ENCODE data around the gene NUBP1. TPM values are rescaled to one million over a fixed set of nuclear protein-coding genes. Genes with fewer than 3 reads are reported as not detected.
"Not testable (repeated sequence)": the region's sequence is repeated elsewhere in the genome, so short reads cannot be mapped to it uniquely, and the experiment has no call there.

Gene NUBP1
- total RNA-seq, 1 donor from 2014 or later, result 20.0 TPM

DNA sequence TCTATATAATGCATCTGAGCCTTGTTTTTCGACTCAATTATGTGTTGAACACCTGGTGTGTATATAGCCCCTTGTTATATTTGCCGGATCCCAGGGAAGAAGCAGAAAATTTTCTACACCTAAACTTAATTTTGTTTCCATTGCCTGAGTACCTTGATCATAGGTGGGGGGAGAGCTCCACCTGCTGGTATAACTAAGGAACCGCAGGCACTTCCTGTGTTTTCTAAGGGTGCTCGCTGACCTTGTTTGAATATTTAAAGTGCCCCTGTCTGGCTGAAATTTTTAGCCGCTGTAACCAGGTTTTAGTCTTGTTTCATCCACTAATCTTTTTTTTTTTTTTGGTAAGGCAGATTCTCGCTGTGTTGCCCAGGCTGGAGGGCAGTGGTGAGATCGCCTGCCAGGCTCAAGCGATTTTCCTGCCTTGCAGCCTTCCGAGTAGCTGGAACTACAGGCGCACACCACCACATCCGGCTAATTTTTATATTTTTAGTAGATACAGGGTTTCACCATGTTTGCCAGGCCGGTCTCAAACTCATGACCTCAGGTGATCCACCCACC is 6.5 kb upstream of the NUBP1 start:
- Mint-ChIP-seq H3K36me3 (ENCODE audit: low read depth) (peaks cover 3% of the 10 kb centered on the region), H3K27ac (ENCODE audit: unreplicated experiment) (no peak overlapping the region), H3K27me3 (ENCODE audit: low read depth) (no peaks in the 10 kb centered on the region), H3K4me3 (ENCODE audit: unreplicated experiment) (no peak overlapping the region), H3K9me3 (ENCODE audit: low read depth) (peaks cover 5% of the 10 kb centered on the region), H3K4me1 (ENCODE audit: low read depth) (peaks cover 17% of the 10 kb centered on the region)
- DNase-seq (ENCODE audit: low spot score), result peak; percentile 30
- TF ChIP-seq, protein P1, sequence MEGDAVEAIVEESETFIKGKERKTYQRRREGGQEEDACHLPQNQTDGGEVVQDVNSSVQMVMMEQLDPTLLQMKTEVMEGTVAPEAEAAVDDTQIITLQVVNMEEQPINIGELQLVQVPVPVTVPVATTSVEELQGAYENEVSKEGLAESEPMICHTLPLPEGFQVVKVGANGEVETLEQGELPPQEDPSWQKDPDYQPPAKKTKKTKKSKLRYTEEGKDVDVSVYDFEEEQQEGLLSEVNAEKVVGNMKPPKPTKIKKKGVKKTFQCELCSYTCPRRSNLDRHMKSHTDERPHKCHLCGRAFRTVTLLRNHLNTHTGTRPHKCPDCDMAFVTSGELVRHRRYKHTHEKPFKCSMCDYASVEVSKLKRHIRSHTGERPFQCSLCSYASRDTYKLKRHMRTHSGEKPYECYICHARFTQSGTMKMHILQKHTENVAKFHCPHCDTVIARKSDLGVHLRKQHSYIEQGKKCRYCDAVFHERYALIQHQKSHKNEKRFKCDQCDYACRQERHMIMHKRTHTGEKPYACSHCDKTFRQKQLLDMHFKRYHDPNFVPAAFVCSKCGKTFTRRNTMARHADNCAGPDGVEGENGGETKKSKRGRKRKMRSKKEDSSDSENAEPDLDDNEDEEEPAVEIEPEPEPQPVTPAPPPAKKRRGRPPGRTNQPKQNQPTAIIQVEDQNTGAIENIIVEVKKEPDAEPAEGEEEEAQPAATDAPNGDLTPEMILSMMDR (IDR thresholded peaks at IDR 0.05), result peak; percentile 96

DNA sequence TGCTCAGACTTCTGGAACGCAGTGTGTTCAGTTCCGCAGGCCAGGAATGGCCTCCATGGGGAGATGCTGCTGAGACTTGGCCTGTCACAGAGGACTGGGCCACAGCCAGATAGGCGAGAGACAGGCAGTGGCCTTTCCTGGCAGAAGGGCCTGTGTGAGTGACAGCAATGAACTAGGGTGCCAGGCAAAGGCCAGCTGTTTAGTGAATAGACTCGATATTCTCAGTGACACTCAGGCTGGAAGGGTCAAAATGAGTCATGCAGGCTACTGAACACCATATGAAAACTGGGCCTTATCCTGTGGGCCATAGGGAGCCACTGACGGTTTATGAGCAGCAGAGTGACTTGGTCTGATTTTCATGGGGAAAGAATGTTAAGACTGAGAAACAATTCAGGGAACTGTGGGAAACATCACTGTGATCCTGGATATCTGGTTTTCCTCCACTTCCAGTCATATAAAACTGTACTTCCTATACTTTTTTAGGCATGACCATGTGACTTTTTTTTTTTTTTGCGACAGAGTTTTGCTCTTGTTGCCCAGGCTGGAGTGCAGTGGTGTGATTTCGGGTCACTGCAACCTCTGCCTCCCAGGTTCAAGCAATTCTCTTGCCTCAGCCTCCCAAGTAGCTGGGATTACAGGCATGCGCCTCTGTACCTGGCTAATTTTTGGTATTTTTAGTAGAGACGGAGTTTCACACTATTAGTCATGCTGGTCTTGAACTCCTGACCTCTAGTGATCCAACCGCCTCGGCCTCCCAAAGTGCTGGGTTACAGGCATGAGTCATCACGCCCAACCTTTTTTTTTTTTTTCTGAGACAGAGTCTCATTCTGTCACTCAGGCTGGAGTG is 5.2 kb upstream of the NUBP1 start:
- no peaks in the 10 kb centered on the region for H3K27me3 Mint-ChIP-seq (ENCODE audit: low read depth)
- peaks cover 23% of the 10 kb centered on the region for H3K4me1 Mint-ChIP-seq (ENCODE audit: low read depth)
- H3K36me3 Mint-ChIP-seq (ENCODE audit: low read depth), result no peaks in the 10 kb centered on the region
- peak; percentile 27 for DNase-seq (ENCODE audit: low spot score)
- peak overlapping the region; percentile 74 for H3K27ac Mint-ChIP-seq (ENCODE audit: unreplicated experiment)
- TF ChIP-seq, protein P1 (IDR thresholded peaks at IDR 0.05), result no peak
- H3K9me3 Mint-ChIP-seq (ENCODE audit: low read depth), result no peaks in the 10 kb centered on the region
- no peak overlapping the region for H3K4me3 Mint-ChIP-seq (ENCODE audit: unreplicated experiment)

DNA sequence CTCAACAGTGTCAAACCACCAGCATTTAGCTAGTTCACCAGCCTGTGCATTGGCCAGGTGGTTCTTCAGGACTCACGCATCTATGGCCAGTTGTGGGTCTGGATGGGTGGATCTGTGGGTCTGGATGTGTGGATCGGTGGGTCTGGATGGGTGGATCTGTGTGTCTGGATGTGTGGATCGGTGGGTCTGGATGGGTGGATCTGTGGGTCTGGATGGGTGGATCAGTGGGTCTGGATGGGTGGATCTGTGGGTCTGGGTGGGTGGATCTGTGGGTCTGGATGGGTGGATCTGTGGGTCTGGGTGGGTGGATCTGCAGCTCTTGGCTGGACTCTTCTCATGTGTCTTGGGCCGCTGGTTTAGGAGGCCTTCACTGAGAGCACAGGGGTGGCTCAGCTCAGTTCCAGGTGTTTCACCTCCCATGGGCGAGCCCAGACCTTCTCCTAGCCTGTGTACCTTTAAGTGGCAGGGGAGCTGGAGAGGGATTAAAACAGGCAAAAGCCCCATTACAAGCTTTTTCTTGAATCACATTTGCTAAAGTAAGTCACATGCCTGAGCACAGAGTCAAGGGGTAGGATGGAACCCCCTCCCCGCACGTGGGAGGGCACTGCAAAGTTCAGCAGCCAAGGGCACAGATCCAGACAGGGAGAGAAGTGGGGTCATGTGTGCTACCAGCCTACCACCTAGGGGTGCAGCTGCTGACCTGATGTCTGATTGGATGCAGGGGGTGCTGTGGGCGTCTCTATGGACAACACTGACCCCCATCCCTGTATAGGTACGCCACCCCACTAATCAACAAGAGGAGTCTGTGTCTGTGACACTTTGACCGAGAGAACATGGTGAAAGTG is 3.4 kb upstream of the NUBP1 start:
- no peaks in the 10 kb centered on the region for H3K9me3 Mint-ChIP-seq (ENCODE audit: low read depth)
- no peak overlapping the region for H3K27ac Mint-ChIP-seq (ENCODE audit: unreplicated experiment)
- TF ChIP-seq, protein P1 (IDR thresholded peaks at IDR 0.05), result no peak
- H3K4me1 Mint-ChIP-seq (ENCODE audit: low read depth), result peaks cover 34% of the 10 kb centered on the region
- peak; percentile 59 for DNase-seq (ENCODE audit: low spot score)
- H3K36me3 Mint-ChIP-seq (ENCODE audit: low read depth), result no peaks in the 10 kb centered on the region
- no peaks in the 10 kb centered on the region for H3K27me3 Mint-ChIP-seq (ENCODE audit: low read depth)
- no peak overlapping the region for H3K4me3 Mint-ChIP-seq (ENCODE audit: unreplicated experiment)

DNA sequence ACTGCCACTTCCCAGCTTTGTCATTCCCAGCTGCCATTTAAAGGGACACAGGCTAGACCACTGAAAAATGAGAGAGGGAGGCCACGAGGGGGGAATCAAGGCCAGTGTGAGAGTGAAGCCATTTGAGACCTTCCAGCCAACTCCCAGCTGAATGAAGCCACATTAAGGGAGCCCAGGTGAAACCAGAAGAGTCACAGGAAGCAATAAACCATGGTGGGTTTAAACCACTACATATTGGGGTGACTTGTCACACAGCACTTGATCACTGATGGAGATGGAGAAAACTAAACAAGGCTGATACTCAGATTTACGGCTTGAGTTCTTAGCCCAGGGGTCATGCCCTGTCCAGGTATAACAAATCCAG is 2.8 kb upstream of the NUBP1 start:
- Mint-ChIP-seq H3K36me3 (ENCODE audit: low read depth) (no peaks in the 10 kb centered on the region), H3K4me1 (ENCODE audit: low read depth) (peaks cover 40% of the 10 kb centered on the region), H3K9me3 (ENCODE audit: low read depth) (no peaks in the 10 kb centered on the region), H3K4me3 (ENCODE audit: unreplicated experiment) (no peak overlapping the region), H3K27me3 (ENCODE audit: low read depth) (no peaks in the 10 kb centered on the region), H3K27ac (ENCODE audit: unreplicated experiment) (no peak overlapping the region)
- TF ChIP-seq, protein P1 (IDR thresholded peaks at IDR 0.05), result no peak
- DNase-seq (ENCODE audit: low spot score), result no peak

DNA sequence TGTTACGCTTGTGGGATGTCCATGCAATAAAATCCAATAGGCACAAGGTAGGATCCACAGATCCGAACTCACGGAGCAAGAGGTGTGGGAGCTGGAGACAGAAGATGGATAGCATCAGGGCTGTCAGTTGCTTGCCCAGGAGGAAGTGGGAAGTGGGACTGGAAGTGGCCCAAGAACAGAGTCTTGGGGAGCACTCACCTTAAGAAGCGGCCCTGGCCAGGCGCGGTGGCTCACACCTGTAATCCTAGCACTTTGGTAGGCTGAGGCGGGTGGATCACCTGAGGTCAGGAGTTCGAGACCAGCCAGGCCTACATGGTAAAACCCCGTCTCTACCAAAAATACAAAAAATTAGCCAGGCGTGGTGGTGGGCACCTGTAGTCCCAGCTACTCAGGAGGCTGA is 2.4 kb upstream of the NUBP1 start:
- peaks cover 40% of the 10 kb centered on the region for H3K4me1 Mint-ChIP-seq (ENCODE audit: low read depth)
- H3K27me3 Mint-ChIP-seq (ENCODE audit: low read depth), result not testable (repeated sequence)

More for the DNA sequence above, 2.4 kb upstream of the NUBP1 start:
- not testable (repeated sequence) for H3K27ac Mint-ChIP-seq (ENCODE audit: unreplicated experiment); H3K36me3 Mint-ChIP-seq (ENCODE audit: low read depth); H3K4me3 Mint-ChIP-seq (ENCODE audit: unreplicated experiment); H3K9me3 Mint-ChIP-seq (ENCODE audit: low read depth)
- DNase-seq (ENCODE audit: low spot score), result peak; percentile 53
